NCI-H2107 treated with DMSO at 0.1 percent for 48 hours (cell line): ENCODE results near the gene FILIP1.

Source experiments
- DNase-seq: peaks from one replicate; lab custom pipeline; 2025; ENCODE audit not compliant: unreplicated experiment; lab: John Stamatoyannopoulos, UW

Gene FILIP1, protein sequence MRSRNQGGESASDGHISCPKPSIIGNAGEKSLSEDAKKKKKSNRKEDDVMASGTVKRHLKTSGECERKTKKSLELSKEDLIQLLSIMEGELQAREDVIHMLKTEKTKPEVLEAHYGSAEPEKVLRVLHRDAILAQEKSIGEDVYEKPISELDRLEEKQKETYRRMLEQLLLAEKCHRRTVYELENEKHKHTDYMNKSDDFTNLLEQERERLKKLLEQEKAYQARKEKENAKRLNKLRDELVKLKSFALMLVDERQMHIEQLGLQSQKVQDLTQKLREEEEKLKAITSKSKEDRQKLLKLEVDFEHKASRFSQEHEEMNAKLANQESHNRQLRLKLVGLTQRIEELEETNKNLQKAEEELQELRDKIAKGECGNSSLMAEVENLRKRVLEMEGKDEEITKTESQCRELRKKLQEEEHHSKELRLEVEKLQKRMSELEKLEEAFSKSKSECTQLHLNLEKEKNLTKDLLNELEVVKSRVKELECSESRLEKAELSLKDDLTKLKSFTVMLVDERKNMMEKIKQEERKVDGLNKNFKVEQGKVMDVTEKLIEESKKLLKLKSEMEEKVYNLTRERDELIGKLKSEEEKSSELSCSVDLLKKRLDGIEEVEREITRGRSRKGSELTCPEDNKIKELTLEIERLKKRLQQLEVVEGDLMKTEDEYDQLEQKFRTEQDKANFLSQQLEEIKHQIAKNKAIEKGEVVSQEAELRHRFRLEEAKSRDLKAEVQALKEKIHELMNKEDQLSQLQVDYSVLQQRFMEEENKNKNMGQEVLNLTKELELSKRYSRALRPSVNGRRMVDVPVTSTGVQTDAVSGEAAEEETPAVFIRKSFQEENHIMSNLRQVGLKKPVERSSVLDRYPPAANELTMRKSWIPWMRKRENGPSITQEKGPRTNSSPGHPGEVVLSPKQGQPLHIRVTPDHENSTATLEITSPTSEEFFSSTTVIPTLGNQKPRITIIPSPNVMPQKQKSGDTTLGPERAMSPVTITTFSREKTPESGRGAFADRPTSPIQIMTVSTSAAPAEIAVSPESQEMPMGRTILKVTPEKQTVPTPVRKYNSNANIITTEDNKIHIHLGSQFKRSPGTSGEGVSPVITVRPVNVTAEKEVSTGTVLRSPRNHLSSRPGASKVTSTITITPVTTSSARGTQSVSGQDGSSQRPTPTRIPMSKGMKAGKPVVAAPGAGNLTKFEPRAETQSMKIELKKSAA (N-terminal part only)

DNA sequence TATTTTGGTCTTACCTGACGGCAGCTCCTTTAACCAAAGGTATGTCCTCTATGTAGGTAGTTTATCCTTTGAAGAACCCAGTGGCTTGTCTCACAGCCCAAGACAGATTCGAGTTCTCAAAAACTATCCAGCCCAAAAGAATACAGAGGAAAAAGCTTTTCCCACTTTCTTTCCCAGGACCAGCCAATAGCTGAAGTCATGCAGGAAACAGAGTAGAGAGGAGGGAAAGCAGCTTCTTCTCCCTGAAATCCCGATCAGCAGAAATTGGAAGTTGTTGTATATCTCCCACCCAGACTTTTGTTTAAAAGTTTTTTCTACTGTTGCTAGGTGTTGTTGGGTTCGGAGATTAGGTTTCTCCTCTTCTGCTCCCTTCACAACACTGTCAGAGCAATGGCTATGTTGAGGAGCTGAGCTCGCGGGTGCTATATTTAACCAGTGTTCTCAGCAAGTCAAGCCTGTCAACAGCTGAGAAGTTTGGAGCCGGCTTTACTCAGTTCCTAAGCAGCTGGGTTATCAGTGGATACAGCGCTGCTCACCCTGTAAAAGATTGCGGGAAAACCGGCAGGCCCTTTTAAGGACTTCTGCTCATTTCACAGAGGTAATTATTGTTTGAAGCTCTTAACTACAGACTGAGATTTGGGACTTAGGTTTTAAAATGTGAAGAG, at the start of gene FILIP1:
TSS of gene FILIP1 (minus strand) at position 401 of the 665 bp plus-strand sequence. CDS start 78,828 bp downstream, outside the sequence.
- DNase-seq, result peak; percentile 14

DNA sequence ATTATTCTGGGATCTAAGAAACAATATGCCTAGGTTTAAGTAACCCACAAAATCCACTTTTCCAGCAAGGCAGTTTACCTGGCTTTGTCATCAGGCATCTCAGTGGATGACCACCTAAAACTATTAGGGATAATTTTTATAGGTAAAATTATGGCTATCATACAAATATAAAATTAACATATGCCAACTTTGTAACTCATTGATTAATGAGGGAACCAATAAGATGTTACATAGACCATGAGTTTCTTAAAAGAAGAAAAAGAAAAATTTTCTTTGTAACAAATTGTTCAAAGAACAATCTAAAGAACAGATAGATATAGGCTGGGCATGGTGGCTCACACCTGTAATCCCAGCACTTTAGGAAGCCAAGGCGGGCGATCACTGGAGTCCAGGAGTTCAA, 49.7 kb upstream of the FILIP1 start:
- DNase-seq, result no peak

- no peak for DNase-seq
Observed at GRCh38 chr6:75539136-75539535, 45.5 kb upstream of the FILIP1 start.

GRCh38 chr6:75532521-75532920, 38.9 kb upstream of the FILIP1 start:
- no peak for DNase-seq

DNA sequence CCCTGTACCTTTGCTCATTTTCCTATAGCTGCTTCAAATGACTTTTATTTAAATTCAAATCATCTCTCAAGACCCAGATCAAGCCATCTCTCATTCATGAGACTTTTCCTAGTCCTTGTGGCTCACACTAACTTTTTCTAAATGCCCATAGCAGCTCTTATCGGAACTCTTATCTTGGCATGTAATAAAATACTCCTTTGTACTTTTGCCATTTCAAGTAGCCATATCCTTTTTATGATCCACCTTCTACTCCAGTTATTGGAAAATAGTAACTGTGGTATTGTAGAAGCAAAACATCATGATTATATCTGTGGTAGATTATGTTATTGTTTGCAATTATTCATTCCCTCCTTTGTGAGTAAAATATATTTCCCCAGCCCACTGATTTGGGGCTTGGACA, 37.6 kb upstream of the FILIP1 start:
- DNase-seq, result no peak

DNA sequence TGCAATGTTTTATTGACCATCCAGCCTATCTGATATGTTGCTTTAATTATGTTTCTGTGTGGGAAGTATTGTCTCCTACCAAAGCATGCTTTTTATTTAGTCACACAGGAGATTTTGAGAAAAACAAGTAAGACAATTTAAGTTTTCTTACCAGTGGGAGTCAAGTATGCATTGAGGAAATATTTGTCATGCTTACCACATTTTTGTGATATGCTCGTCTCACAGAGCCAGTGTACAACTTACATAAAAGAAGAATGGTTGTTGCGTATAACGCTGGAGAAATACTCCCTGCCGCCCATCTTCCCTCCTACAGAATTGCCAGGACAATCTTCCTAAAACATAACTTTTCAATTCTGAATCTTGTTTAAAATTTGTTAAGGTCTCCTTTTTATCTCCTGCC, 37.1 kb upstream of the FILIP1 start:
- DNase-seq, result no peak

- no peak for DNase-seq
Observed at GRCh38 chr6:75528423-75528822, 34.8 kb upstream of the FILIP1 start.

DNA sequence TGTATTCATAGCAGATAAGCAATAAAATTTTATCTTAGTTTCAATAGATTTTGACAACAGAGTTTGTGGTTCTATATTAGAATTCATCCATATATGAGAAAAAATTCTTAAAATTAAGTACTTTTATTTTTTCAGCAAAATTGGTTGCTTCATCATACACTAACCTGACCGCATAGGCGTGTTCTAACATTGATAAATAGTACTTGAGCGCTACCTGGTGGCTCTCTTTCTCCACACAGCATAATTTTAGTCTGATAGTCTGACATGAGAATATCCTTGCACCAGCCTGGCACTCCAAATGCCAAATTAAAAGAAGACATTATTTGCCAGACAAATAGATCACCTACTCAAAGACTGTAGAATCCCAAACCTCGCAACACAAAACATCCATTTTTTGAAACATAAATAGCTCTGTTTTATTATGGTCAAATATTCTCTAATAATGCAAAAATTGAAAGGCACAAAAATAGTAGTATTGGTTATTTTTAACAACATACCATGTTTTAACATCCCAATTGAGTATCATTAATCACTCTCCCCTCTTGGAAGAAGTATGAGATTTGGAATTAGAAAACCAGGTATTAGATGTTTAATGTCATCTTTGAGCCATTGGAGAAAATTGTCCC, 33.0 kb upstream of the FILIP1 start:
- DNase-seq, result peak; percentile 42

- no peak for DNase-seq
Observed at GRCh38 chr6:75525682-75526081, 32.1 kb upstream of the FILIP1 start.

DNA sequence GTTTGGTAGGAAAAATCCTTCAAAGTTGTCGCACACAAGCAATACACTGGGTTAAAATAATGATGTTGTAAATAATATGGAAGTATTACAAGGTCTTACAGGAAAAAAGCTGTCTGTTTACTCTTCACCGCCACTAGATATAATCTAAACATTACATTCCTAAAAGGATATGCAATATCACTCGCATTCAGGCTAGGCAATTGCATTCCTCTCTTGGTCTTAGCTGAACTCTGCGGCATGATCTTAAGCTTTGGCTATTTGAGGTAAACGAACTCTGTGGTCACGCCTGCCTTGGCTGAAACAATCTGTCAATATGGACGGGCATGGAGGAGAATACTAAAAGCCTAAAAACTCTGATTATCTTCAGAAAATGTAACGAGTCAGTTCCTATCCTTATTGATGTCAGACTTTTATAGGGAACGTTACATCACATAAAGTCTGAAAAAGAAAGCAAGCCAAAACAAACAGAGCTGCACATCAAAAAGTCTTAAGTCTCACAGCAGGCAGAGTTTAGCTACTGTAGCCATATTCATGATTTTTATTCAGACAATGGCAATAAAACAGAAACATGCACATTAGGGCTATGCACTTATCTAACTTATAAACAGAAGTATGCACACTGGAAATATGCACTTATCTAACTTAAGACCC, 30.8 kb upstream of the FILIP1 start:
- no peak for DNase-seq

GRCh38 chr6:75516757-75517156, 23.2 kb upstream of the FILIP1 start:
- DNase-seq, result no peak

DNA sequence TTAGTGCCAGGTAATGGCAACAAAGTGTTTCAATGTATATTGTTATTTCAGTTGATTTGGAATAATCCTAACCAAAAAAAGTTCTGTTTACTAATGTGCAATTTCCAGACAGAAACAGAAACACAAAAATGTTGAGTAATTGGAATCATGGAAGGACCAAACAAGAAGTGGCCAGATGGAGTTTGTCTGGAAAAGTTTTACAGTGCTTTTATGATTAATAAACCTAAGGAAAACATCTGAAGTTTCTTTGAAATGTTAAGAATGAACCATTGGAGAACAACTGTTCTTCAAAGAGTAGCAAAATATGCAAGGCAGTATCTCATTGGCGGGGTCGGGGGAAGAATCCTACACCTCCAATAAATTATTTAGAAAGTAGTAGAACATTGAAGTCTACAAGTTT, 19.0 kb upstream of the FILIP1 start:
- no peak for DNase-seq

- no peak for DNase-seq
Observed at GRCh38 chr6:75505424-75505823, 11.8 kb upstream of the FILIP1 start.

- no peak for DNase-seq
Observed at GRCh38 chr6:75504465-75505222, 11.0 kb upstream of the FILIP1 start.

DNA sequence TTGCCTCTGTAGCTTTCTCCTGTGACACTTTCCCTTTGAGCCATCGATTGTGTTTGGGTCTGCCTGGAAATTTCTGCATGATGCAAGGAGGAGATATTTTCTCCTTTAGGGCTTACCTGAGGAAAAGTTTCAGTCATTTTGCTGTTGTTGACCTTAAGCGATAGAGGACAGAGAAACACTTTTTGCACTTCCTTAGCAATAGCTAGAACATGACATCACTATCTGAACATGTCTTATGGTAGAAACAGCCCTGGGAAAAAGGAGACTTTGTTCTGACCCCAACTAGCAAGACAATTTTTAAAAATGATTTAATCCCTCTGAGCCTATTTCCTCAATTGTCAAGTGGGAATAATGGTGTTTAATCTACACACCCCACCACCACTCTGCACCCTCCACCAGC, 9.7 kb upstream of the FILIP1 start:
- no peak for DNase-seq

- DNase-seq, result no peak
Observed at GRCh38 chr6:75502884-75503283, 9.3 kb upstream of the FILIP1 start.

GRCh38 chr6:75501756-75502155, 8.2 kb upstream of the FILIP1 start:
- DNase-seq, result no peak

DNA sequence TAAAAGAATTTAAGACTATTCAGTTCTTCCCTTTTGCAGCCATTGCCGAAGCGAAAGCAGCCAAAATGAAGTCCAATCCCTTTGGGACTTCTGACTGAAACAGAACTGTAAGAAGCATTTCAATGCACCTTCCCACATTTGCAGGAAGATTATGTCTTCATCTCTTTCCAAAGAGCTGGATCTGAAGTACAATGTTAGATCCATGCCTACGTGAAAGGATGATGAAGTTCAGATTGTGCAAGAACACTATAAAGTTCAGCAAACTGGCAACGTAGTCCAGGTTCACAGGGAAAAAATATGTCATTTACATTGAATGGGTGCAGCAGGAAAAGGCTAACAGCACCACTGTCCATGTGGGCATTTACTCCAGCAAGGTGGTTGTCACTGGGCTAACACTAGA, 6.0 kb upstream of the FILIP1 start:
- no peak for DNase-seq

DNA sequence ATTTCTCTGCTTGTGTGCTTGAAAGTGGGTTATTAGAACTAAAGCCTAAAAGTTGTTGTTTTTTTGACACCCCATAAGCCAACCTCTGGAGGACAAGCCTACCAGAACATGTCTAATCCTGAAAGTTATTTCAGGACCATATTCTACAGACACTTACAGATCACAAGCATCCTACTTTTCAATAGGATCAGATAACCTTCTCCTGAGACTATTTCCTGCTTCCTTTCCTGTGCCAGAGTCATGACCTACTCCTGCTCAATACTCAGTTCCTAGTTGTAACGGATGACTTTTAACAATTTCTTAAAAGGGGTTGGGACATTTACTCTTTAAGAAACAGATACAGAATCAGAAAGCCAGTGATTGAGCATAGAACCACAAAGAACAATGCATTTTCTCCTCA, 5.3 kb upstream of the FILIP1 start:
- DNase-seq, result no peak
